Calu3 (cell line): ENCODE measurements around the gene KIF25. TPM values are rescaled to one million over a fixed set of nuclear protein-coding genes. Genes with fewer than 3 reads are reported as not detected.

ENCODE experiments used
- BruUV-seq: library from RNA; stranded (reverse); fragments of 400-500 nt; replicated peaks from 2 replicates; lab custom pipeline; 2021; lab: Mats Ljungman, UMichigan
- CTCF ChIA-PET: fragments of 300-600 bp; sonication (Branson Sonifier 250); formaldehyde crosslinking; loops from one replicate; lab custom pipeline; 2022; ENCODE audit warnings: antibody characterized with exemption; lab: Charles Lee
- DNase-seq: peaks from one replicate; pipeline ENCODE4 v3.0.0; 2022
- H3K27ac Mint-ChIP-seq: one replicate; pipeline ENCODE4 v1.8.0; 2022; ENCODE audit warnings: mixed read lengths; ENCODE audit not compliant: unreplicated experiment
- H3K27me3 Mint-ChIP-seq: one replicate; pipeline ENCODE4 v1.8.0; 2022; ENCODE audit warnings: mixed read lengths; ENCODE audit not compliant: unreplicated experiment
- H3K36me3 Mint-ChIP-seq: one replicate; pipeline ENCODE4 v1.8.0; 2022; ENCODE audit warnings: mild to moderate bottlenecking, moderate library complexity, mixed read lengths; ENCODE audit not compliant: insufficient read depth, unreplicated experiment
- H3K4me1 Mint-ChIP-seq: one replicate; pipeline ENCODE4 v1.8.0; 2022; ENCODE audit warnings: mild to moderate bottlenecking, low read depth, mixed read lengths; ENCODE audit not compliant: unreplicated experiment
- H3K4me3 Mint-ChIP-seq: one replicate; pipeline ENCODE4 v1.8.0; 2022; ENCODE audit warnings: mild to moderate bottlenecking, low read depth, moderate library complexity, mixed read lengths; ENCODE audit not compliant: unreplicated experiment
- H3K9me3 Mint-ChIP-seq: one replicate; pipeline ENCODE4 v1.8.0; 2022; ENCODE audit warnings: low read depth, mixed read lengths; ENCODE audit not compliant: unreplicated experiment
- intact Hi-C: fragments of 100-400 bp; cut with micrococcal nuclease; formaldehyde crosslinking; loops from one replicate; pipeline ENCODE4 v1.10.0; 2022; ENCODE audit not compliant: unreplicated experiment
- total RNA-seq: library from RNA; stranded (reverse); gene quantifications from 2 replicates; pipeline ENCODE4 v1.2.3, GENCODE V29; 2022
- TF ChIP-seq, protein P1 (sequence below): fragments of 200-600 bp; IDR thresholded peaks from one replicate; pipeline ENCODE4 v1.8.0; 2022; ENCODE audit warnings: antibody characterized with exemption; ENCODE audit not compliant: unreplicated experiment

KIF25 gene
- total RNA-seq, 1 experiment from 2014 or later = not detected

DNA sequence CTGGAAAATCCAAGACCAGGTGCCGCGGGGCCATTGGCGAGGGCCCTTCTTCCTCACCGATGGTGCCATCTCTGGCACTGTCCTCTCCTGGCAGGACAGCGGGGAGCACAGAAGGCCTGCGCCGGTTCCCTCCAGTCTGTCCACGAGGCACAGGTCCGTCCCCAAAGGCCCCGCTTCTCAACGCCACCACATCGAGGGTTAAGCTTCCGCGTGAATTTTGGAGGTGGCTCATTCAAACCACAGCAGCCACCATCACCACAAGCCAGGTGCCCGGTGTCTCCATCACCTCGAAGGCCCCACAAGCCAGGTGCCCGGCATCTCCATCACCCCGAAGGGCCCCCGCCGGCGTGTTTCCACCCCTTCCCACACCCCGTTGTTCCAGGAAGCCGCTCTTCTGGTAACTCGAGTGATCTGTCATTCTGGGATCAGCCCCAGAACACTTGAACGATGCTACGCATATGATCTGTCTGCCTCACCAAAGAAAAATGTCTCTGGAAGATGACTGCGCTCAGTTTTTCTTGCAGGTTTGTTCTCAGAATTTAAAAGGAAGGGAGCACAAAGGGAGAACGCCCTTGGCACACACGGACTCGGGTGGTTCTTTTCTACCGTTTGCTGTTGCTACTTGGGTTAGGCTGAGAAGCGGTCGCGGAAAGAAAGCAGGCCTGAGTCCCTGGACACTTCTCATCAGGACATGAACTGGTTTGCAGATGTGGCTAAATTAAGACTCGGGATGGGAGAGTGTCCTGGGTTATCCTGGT lies 9.9 kb upstream of the KIF25 start:
- no peaks in the 10 kb centered on the region for H3K9me3 Mint-ChIP-seq
- TF ChIP-seq, protein P1, sequence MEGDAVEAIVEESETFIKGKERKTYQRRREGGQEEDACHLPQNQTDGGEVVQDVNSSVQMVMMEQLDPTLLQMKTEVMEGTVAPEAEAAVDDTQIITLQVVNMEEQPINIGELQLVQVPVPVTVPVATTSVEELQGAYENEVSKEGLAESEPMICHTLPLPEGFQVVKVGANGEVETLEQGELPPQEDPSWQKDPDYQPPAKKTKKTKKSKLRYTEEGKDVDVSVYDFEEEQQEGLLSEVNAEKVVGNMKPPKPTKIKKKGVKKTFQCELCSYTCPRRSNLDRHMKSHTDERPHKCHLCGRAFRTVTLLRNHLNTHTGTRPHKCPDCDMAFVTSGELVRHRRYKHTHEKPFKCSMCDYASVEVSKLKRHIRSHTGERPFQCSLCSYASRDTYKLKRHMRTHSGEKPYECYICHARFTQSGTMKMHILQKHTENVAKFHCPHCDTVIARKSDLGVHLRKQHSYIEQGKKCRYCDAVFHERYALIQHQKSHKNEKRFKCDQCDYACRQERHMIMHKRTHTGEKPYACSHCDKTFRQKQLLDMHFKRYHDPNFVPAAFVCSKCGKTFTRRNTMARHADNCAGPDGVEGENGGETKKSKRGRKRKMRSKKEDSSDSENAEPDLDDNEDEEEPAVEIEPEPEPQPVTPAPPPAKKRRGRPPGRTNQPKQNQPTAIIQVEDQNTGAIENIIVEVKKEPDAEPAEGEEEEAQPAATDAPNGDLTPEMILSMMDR = no peak

DNA sequence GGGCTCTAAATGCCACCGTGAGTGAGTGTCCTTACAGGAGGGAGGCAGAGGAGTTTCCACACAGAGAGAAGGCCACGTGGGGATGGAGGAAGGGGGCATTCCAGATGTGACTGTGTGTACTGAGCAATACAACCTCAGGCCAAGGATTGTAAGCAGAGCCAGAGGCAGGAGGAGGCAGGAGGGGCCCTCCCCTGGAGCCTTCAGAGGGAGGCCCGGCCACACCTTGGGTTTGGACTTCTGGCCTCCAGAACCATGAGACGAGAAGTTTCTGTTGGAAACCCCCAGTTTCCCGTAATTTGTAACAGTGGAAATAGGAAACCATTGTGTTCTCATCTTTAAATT lies 9.3 kb upstream of the KIF25 start:
- H3K4me3 Mint-ChIP-seq = no peak overlapping the region
- TF ChIP-seq, protein P1 = no peak
- no peaks in the 10 kb centered on the region for H3K9me3 Mint-ChIP-seq
- H3K4me1 Mint-ChIP-seq = no peaks in the 10 kb centered on the region
- no peaks in the 10 kb centered on the region for H3K36me3 Mint-ChIP-seq
- H3K27me3 Mint-ChIP-seq = peaks cover 33% of the 10 kb centered on the region
- CTCF ChIA-PET = no interaction called here
- no TSS peak for BruUV-seq
- H3K27ac Mint-ChIP-seq = no peak overlapping the region
- DNase-seq = no peak
- intact Hi-C loops = no loop called here

More for the DNA sequence above, 9.9 kb upstream of the KIF25 start:
- BruUV-seq = no TSS peak
- Mint-ChIP-seq H3K4me3 (no peak overlapping the region), H3K27me3 (peaks cover 33% of the 10 kb centered on the region), H3K36me3 (no peaks in the 10 kb centered on the region), H3K4me1 (no peaks in the 10 kb centered on the region), H3K27ac (no peak overlapping the region)
- intact Hi-C loops = no loop called here
- CTCF ChIA-PET = no interaction called here
- no peak for DNase-seq

DNA sequence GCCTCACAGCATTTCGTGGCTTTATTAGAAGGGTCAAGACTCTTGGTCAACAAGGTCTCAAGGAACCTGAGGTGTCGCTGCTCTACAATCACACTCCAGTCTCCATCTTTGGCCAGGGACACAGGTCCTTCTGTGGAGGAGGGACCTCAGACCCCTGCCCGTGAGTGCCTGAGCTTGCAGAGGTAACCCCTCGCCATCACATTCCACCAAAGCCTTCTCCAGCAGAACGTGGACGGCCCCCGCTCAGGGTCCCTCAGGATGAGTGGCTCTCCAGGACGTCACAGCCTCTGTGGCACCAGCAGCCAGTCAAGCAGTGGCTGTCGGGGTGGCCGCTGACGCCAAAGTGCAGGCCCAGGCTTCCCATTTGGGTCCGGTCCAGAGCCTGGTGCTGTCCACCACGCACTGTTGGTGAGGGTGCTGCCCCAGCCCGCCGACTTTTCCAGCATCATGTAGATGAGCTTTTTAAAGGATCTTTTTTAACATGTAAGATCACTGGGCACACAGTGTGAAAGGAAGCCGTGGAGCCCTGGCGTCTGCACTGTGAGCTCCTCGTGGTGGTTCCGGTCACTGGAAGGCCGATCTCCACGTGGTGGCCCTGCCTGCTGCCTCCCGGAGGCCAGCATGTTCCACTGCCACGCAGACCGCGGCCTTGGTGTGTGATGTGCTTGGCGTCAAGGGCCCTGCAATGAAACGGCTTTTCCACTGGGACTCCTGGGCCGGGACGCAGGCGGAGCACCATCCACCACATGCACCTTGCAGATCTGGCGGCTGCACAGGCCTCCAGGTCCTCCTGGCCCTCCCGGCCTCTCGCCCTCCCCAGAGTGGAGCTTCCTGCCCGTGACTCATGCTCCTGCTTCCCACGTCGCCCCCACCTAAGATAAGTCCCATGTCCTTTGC lies 8.3 kb upstream of the KIF25 start:
- TF ChIP-seq, protein P1 = no peak
- Mint-ChIP-seq H3K4me3 (no peak overlapping the region), H3K36me3 (no peaks in the 10 kb centered on the region), H3K27me3 (peaks cover 26% of the 10 kb centered on the region), H3K4me1 (no peaks in the 10 kb centered on the region), H3K27ac (no peak overlapping the region), H3K9me3 (no peaks in the 10 kb centered on the region)
- CTCF ChIA-PET = no interaction called here
- no peak for DNase-seq
- no TSS peak for BruUV-seq
- intact Hi-C loops = no loop called here

DNA sequence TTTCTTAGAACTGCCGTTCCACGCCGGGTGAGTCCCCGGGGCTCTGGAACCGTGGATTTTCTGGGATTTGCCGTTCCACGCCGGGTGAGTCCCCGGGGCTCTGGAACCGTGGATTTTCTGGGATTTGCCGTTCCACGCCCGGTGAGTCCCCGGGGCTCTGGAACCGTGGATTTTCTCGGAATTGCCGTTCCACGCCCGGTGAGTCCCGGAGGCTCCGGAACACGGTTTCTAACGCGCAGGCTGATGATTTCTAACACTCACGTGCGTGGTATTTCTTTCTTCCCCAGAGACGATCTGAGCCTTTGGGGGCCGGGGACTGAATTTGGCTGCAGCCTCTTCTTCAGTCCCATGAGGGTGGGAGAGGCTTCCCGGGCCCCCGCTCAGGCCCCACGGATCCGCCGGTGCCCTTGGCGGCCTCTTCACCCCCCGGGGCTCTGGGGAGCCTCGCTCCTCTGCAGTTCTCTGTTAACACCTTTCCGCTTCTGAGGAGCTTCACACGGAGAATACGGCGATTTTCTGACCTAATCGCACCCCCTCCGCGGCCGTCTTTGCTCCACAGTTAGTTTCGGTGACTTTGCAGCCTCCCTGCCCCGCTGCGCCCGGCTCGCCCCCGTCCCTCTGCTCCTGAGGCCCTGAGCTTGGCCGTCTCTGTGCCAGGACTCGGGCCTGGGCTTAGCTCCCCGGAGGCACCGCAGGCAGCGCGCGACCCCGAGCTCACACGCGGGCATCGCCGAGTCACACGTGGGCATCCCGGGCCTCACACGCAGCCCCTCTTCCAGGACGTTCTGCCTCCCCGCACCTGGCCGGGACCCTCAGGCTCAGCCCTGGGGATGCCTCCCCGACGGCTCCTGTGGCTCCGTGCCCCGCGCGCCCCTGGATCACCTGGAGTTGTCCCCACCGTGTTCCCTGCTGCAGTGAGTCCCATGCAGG lies 7.2 kb upstream of the KIF25 start:
- no TSS peak for BruUV-seq
- intact Hi-C loops = no loop called here
- Mint-ChIP-seq H3K4me1 (no peaks in the 10 kb centered on the region), H3K27ac (no peak overlapping the region), H3K36me3 (no peaks in the 10 kb centered on the region), H3K9me3 (no peaks in the 10 kb centered on the region), H3K27me3 (peaks cover 26% of the 10 kb centered on the region), H3K4me3 (no peak overlapping the region)
- CTCF ChIA-PET = interaction anchor here (0.5 to 0.6 kb wide), 2 partner anchors 286 to 550 kb away, joined by 3 read pairs; no protein-coding TSS in a partner anchor
- no peak for DNase-seq
- TF ChIP-seq, protein P1 = no peak
